Measurements from ENCODE around the gene CSNK1G2.
A peak's percentile ranks its signal among the peaks of the same experiment; 100 is the strongest.

CSNK1G2 gene

GRCh38 chr19:1998712-1999708 lies 58.0 kb downstream of the CSNK1G2 start:
- Mint-ChIP-seq H3K9me3 (no peaks in the 10 kb centered on the region), H3K36me3 (peaks cover 36% of the 10 kb centered on the region), H3K27me3 (no peaks in the 10 kb centered on the region), H3K4me3 (no peak overlapping the region), H3K27ac (peak overlapping the region; percentile 60), H3K4me1 (peaks cover 28% of the 10 kb centered on the region)
- ATAC-seq = no peak

- Mint-ChIP-seq H3K27me3 (no peaks in the 10 kb centered on the region), H3K9me3 (no peaks in the 10 kb centered on the region), H3K27ac (peak overlapping the region; percentile 60), H3K4me1 (peaks cover 28% of the 10 kb centered on the region), H3K4me3 (no peak overlapping the region), H3K36me3 (peaks cover 36% of the 10 kb centered on the region)
- peak; percentile 57 for ATAC-seq
Measured at GRCh38 chr19:1999856-2000515, 59.0 kb downstream of the CSNK1G2 start.

DNA sequence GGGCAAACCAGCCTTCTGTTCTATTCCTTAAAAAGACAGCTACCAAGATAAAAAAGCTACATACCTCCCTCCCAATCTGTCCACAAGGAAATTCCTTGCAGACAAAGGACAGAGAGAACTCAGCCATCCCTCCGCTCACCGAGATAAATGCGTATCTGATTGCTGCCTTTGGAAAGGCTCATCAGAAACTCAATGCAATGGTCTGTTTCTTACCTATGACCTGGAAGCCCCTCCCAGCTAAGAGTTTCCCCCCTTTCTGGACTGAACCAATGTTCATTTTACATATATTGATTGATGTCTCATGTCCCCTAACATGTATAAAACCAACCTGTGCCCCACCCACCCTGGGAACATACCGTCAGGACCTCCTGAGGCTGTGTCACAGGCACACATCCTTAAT lies 62.9 kb downstream of the CSNK1G2 start:
- Mint-ChIP-seq H3K27me3 (no peaks in the 10 kb centered on the region), H3K36me3 (peaks cover 13% of the 10 kb centered on the region), H3K4me3 (no peak overlapping the region), H3K27ac (no peak overlapping the region), H3K9me3 (no peaks in the 10 kb centered on the region), H3K4me1 (peaks cover 19% of the 10 kb centered on the region)
- no peak for ATAC-seq

DNA sequence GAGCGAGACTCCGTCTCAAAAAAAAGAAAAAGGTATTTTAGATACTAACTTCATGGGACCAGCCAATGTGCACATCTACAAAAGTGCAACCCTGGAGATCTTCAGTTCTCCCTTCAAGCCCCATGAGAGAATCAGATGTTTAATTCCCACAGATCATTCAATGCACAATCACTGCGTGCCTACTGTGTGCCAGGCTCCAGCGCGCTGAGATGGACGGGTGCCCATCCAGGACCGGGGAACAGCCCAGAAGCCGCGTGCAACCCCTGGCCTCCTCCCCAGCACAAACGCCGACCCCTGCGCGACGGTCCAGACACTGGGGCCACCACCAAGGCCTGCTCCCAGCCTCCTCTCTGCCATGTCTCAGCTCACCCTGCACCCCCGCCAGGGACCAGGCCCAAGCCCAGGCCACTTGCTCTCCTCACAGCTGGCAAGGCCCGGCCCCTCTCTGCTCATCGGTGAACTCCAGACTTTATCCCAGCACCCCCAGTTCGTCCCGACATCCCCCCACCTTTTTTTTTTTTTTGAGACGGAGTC lies 69.2 kb downstream of the CSNK1G2 start:
- no peak for ATAC-seq
- Mint-ChIP-seq H3K36me3 (peaks cover 30% of the 10 kb centered on the region), H3K27ac (no peak overlapping the region), H3K9me3 (no peaks in the 10 kb centered on the region), H3K4me1 (peaks cover 38% of the 10 kb centered on the region), H3K4me3 (no peak overlapping the region), H3K27me3 (no peaks in the 10 kb centered on the region)

DNA sequence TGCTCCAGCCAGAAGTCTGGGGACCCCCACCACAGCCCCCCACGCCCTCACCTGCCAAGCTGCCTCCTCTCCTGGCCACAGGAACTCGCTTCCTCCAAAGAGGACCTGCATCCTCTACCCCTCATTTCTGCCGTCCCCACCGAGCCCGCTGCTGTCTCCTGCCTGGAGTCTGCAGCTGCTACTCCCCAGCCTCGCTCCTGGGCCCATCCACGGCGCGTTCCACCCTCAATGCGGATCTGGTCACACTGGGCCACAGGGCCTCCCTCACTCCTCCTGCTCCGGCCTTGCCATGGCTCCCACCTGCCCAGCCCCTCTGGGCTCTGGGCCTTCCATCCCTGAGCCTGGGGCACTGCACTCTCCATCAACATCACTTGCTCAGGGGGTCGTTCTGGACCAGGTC lies 70.2 kb downstream of the CSNK1G2 start:
- peaks cover 41% of the 10 kb centered on the region for H3K4me1 Mint-ChIP-seq
- H3K36me3 Mint-ChIP-seq = peaks cover 30% of the 10 kb centered on the region
- H3K27me3 Mint-ChIP-seq = no peaks in the 10 kb centered on the region
- H3K27ac Mint-ChIP-seq = peak overlapping the region; percentile 5
- no peak overlapping the region for H3K4me3 Mint-ChIP-seq
- no peak for ATAC-seq
- no peaks in the 10 kb centered on the region for H3K9me3 Mint-ChIP-seq

- no peaks in the 10 kb centered on the region for H3K9me3 Mint-ChIP-seq
- peaks cover 30% of the 10 kb centered on the region for H3K36me3 Mint-ChIP-seq
- ATAC-seq = peak; percentile 0
- peak overlapping the region; percentile 84 for H3K4me3 Mint-ChIP-seq
- peaks cover 48% of the 10 kb centered on the region for H3K4me1 Mint-ChIP-seq
- H3K27ac Mint-ChIP-seq = peak overlapping the region; percentile 76
- H3K27me3 Mint-ChIP-seq = no peaks in the 10 kb centered on the region
Measured at GRCh38 chr19:2012941-2013682, 72.1 kb downstream of the CSNK1G2 start.

DNA sequence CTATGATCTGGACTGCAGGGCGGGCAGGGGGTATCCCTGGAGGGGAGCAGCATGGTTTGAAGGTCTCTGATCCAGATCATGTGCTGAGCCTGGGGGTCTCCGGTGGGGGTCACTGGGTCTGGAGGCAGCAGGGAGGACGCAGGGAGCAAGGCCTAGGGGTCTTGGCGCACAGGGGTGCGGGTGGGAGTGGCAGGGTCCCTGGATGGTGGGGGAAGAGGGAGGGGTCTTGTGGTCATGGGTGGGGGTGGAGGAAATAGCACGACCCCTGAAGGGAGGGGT lies 72.7 kb downstream of the CSNK1G2 start:
- Mint-ChIP-seq H3K27me3 (no peaks in the 10 kb centered on the region), H3K27ac (peak overlapping the region; percentile 76), H3K36me3 (peaks cover 30% of the 10 kb centered on the region), H3K4me1 (peaks cover 48% of the 10 kb centered on the region), H3K4me3 (peak overlapping the region; percentile 84), H3K9me3 (no peaks in the 10 kb centered on the region)
- ATAC-seq = peak; percentile 1

GRCh38 chr19:2014131-2014571 lies 73.2 kb downstream of the CSNK1G2 start:
- ATAC-seq = peak; percentile 44
- H3K36me3 Mint-ChIP-seq = peaks cover 30% of the 10 kb centered on the region
- H3K27me3 Mint-ChIP-seq = no peaks in the 10 kb centered on the region
- H3K4me1 Mint-ChIP-seq = peaks cover 48% of the 10 kb centered on the region
- H3K27ac Mint-ChIP-seq = peak overlapping the region; percentile 76
- peak overlapping the region; percentile 84 for H3K4me3 Mint-ChIP-seq
- no peaks in the 10 kb centered on the region for H3K9me3 Mint-ChIP-seq

DNA sequence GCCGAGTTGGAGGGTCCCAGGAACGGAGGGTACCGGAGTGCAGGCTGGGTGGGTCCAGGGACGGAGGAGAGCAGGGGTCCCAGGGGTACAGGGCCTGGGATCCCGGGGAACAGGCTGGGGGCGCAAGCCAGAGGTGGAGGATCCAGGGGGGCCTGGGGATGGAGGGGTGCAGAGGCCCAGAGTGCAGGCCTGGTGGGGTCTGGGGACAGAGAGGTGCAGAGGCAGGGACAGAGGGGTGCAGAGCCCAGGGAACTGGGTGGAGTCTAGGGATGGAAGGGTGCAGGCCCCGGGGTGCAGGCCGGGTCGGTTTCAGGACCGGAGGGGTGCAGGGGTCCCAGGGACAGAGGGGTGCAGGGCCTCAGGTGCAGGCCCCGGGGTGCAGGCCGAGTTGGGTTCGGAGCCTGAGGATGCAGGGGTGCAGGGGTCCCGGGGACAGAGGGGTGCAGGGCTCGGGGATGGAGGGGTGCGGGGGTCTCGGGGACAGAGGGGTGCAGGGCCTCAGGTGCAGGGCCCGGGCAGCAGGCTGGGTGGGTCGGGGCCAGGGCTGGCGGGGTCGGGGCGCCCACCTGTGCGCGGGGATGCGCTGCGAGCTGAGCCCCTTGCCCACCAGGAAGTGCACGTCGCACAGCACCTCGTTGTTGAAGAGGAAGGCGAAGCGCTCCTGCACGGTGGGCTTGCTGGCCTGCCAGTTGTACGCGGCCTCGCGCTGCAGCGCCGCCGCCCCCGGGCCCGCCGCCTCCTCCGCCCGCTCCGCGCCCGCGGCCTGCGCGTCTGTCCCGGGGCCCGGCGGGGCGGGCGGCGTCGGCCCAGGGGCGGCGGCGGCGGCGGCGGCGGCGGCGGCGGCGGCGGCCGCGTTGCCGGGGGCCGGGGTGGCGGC lies 74.0 kb downstream of the CSNK1G2 start:
- peak overlapping the region; percentile 76 for H3K27ac Mint-ChIP-seq
- H3K4me3 Mint-ChIP-seq = peak overlapping the region; percentile 84
- peak; percentile 59 for ATAC-seq
- no peaks in the 10 kb centered on the region for H3K27me3 Mint-ChIP-seq
- H3K9me3 Mint-ChIP-seq = no peaks in the 10 kb centered on the region
- H3K36me3 Mint-ChIP-seq = peaks cover 30% of the 10 kb centered on the region
- peaks cover 53% of the 10 kb centered on the region for H3K4me1 Mint-ChIP-seq

GRCh38 chr19:2015608-2015950 lies 74.6 kb downstream of the CSNK1G2 start, which contains the start of gene BTBD2:
Gene BTBD2, minus strand, starts transcription at chr19:2015714. Its CDS starts 11 bp downstream, at chr19:2015703.
- peaks cover 25% of the 10 kb centered on the region for H3K36me3 Mint-ChIP-seq
- H3K27me3 Mint-ChIP-seq = no peaks in the 10 kb centered on the region
- ATAC-seq = peak; percentile 57
- H3K4me1 Mint-ChIP-seq = peaks cover 50% of the 10 kb centered on the region
- peak within 1 kb of the TSS; percentile 84 for H3K4me3 Mint-ChIP-seq
- no peaks in the 10 kb centered on the region for H3K9me3 Mint-ChIP-seq
- H3K27ac Mint-ChIP-seq = peak within 1 kb of the TSS; percentile 76

GRCh38 chr19:2016041-2016807 lies 75.3 kb downstream of the CSNK1G2 start:
- Mint-ChIP-seq H3K36me3 (peaks cover 19% of the 10 kb centered on the region), H3K9me3 (no peaks in the 10 kb centered on the region), H3K4me3 (peak overlapping the region; percentile 76), H3K27ac (peak overlapping the region; percentile 70), H3K27me3 (no peaks in the 10 kb centered on the region), H3K4me1 (peaks cover 44% of the 10 kb centered on the region)
- peak; percentile 64 for ATAC-seq

DNA sequence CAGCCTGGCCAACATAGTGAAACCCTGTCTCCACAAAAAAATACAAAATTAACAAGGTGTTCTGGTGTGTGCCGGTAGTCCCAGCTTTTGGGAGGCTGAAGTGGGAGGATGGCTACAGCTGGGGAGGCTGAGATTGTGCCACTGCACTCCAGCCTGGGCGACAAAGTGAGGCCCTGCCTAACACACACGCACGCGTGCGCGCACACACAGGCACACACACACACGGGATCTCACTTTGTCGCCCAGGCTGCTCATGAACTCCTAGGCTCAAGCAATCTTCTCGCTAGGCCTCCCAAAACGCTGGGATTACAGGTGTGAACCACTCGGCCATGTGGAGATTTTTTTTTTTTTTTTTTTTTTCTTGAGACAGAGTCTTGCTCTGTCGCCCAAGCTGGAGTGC lies 77.8 kb downstream of the CSNK1G2 start:
- no peaks in the 10 kb centered on the region for H3K9me3 Mint-ChIP-seq
- peaks cover 3% of the 10 kb centered on the region for H3K36me3 Mint-ChIP-seq
- H3K27me3 Mint-ChIP-seq = no peaks in the 10 kb centered on the region
- ATAC-seq = no peak
- no peak overlapping the region for H3K27ac Mint-ChIP-seq
- peaks cover 23% of the 10 kb centered on the region for H3K4me1 Mint-ChIP-seq
- H3K4me3 Mint-ChIP-seq = no peak overlapping the region

GRCh38 chr19:2021453-2022140 lies 80.6 kb downstream of the CSNK1G2 start:
- H3K4me3 Mint-ChIP-seq = no peak overlapping the region
- no peaks in the 10 kb centered on the region for H3K27me3 Mint-ChIP-seq
- no peaks in the 10 kb centered on the region for H3K36me3 Mint-ChIP-seq
- H3K4me1 Mint-ChIP-seq = peaks cover 9% of the 10 kb centered on the region
- ATAC-seq = no peak
- no peaks in the 10 kb centered on the region for H3K9me3 Mint-ChIP-seq
- H3K27ac Mint-ChIP-seq = no peak overlapping the region

Measured in stimulated activated memory B cell treated with anti-CD40 and anti-IgM and Interleukin-4, amounts not matched to agents 10 μg/mL and 1 μg/mL and 100 μg/mL, for 72 hours (primary cell).